ENCODE results near the gene KDM6B. TPM values are rescaled to one million over a fixed set of nuclear protein-coding genes. Genes with fewer than 3 reads are reported as not detected.

Gene KDM6B
- total RNA-seq, 1 experiment from 2014 or later: 28.9 TPM

- H2BK15ac ChIP-seq (ENCODE audit: low read depth, low read length): no peak overlapping the region
- no peak overlapping the region for H3T11ph ChIP-seq (ENCODE audit: low read length)
- no peak overlapping the region for H3K56ac ChIP-seq (ENCODE audit: insufficient read length, low read depth, low read length)
- no peaks in the 10 kb centered on the region; the same call in 1 of the 2 replicates for H3K27me3 ChIP-seq (ENCODE audit: insufficient read depth, low read length)
- Mint-ChIP-seq H3K36me3 (ENCODE audit: insufficient read depth in 1 of 3, low read depth in 3 of 3) (no peaks in the 10 kb centered on the region), H3K27me3 (ENCODE audit: low read depth) (peaks cover 57% of the 10 kb centered on the region), H3K4me3 (no peak overlapping the region), H3K27ac (peak overlapping the region in 1 of 3 experiments; percentile 20; a peak in 1 of 7 replicates), H3K9me3 (no peaks in the 10 kb centered on the region), H3K4me1 (peaks cover 8 to 11% of the 10 kb centered on the region in 2 experiments)
- WGBS (ENCODE audit: extremely low coverage, insufficient read length, low lambda C conversion rate): no CpG with 5 or more reads among the region's 5 CpGs
- H3K79me1 ChIP-seq (ENCODE audit: insufficient read depth, low read depth, low read length, poor library complexity, severe bottlenecking): no peaks in the 10 kb centered on the region
- H3K9ac ChIP-seq (ENCODE audit: extremely low read depth, insufficient read length, low read length): no peak overlapping the region
- no peaks in the 10 kb centered on the region for H3K4me1 ChIP-seq (ENCODE audit: insufficient read depth, low read length)
- no peak overlapping the region for H2AK5ac ChIP-seq (ENCODE audit: insufficient read length, low read length)
- H3K27ac ChIP-seq (ENCODE audit: insufficient read length, low read depth, low read length): no peak overlapping the region
- no peaks in the 10 kb centered on the region for H3K23me2 ChIP-seq (ENCODE audit: insufficient read length, low read depth, low read length, poor library complexity, severe bottlenecking)
- H3K79me2 ChIP-seq (ENCODE audit: insufficient read depth, low read length): no peaks in the 10 kb centered on the region
- H3K4me2 ChIP-seq (ENCODE audit: insufficient read depth, insufficient read length, low read length): no peak overlapping the region
- H2BK5ac ChIP-seq (ENCODE audit: insufficient read length, low read length): no peak overlapping the region
- no peak overlapping the region for H2AFZ ChIP-seq (ENCODE audit: low read length)
- no peak overlapping the region for H3K23ac ChIP-seq (ENCODE audit: insufficient read length, low read depth, low read length)
- H2BK120ac ChIP-seq (ENCODE audit: low read depth, low read length, poor library complexity, severe bottlenecking): no peak overlapping the region
- H4K5ac ChIP-seq (ENCODE audit: insufficient read length, low read depth, low read length): no peak overlapping the region
- H4K20me1 ChIP-seq (ENCODE audit: control insufficient read depth, insufficient read depth, insufficient read length): no peaks in the 10 kb centered on the region
- H4K8ac ChIP-seq (replicated peaks; ENCODE audit: insufficient read length, low read depth, low read length): no peak overlapping the region
- no peak overlapping the region for H2BK12ac ChIP-seq (ENCODE audit: insufficient read length, low read depth, low read length)
- TF ChIP-seq CTCF (conservative IDR thresholded peaks at IDR 0.05): no peak
- H4K91ac ChIP-seq (ENCODE audit: insufficient read length, low read depth, low read length): no peak overlapping the region
- no peak overlapping the region for H3K4ac ChIP-seq (ENCODE audit: low read depth, low read length)
- no peak overlapping the region for H3K18ac ChIP-seq (ENCODE audit: insufficient read length, low read depth, low read length)
- DNase-seq: no peak
- no peaks in the 10 kb centered on the region for H3K9me3 ChIP-seq (ENCODE audit: control insufficient read depth, low read depth, low read length)
- no peak overlapping the region for H2BK20ac ChIP-seq (ENCODE audit: low read depth, low read length, poor library complexity, severe bottlenecking)
- no peak overlapping the region for H3K14ac ChIP-seq (ENCODE audit: insufficient read depth, low read length)
Measured at GRCh38 chr17:7820231-7820630, 13.8 kb upstream of the KDM6B start.

All from H9 (cell line).